ENCODE results near the gene IGF1. TPM values are rescaled to one million over a fixed set of nuclear protein-coding genes. Genes with fewer than 3 reads are reported as not detected.

Gene IGF1
- total RNA-seq, 2 experiments from 2014 or later = 0.10 to 0.19 TPM

GRCh38 chr12:102509123-102509626 lies 28.8 kb upstream of the IGF1 start:
- Mint-ChIP-seq H3K9me3 (no peaks in the 10 kb centered on the region), H3K36me3 (ENCODE audit: low read depth) (no peaks in the 10 kb centered on the region), H3K4me1 (no peaks in the 10 kb centered on the region), H3K27me3 (no peaks in the 10 kb centered on the region), H3K4me3 (no peak overlapping the region), H3K27ac (no peak overlapping the region)
- DNase-seq = no peak
- CTCF ChIA-PET = no interaction called here
- POLR2A ChIA-PET = no interaction called here

GRCh38 chr12:102508052-102508451 lies 27.7 kb upstream of the IGF1 start:
- Mint-ChIP-seq H3K9me3 (no peaks in the 10 kb centered on the region), H3K4me1 (no peaks in the 10 kb centered on the region), H3K27ac (no peak overlapping the region), H3K27me3 (peaks cover 4% of the 10 kb centered on the region), H3K4me3 (no peak overlapping the region), H3K36me3 (ENCODE audit: low read depth) (no peaks in the 10 kb centered on the region)
- POLR2A ChIA-PET = no interaction called here
- DNase-seq = no peak
- CTCF ChIA-PET = no interaction called here

GRCh38 chr12:102507301-102507700 lies 26.9 kb upstream of the IGF1 start:
- ChIA-PET CTCF (interaction anchor here (0.6 kb wide), 1 partner anchor 24 kb away, joined by 3 read pairs; no protein-coding TSS in a partner anchor), POLR2A (no interaction called here)
- no peak overlapping the region for H3K4me3 Mint-ChIP-seq
- DNase-seq = no peak
- no peaks in the 10 kb centered on the region for H3K9me3 Mint-ChIP-seq
- H3K4me1 Mint-ChIP-seq = no peaks in the 10 kb centered on the region
- H3K36me3 Mint-ChIP-seq (ENCODE audit: low read depth) = no peaks in the 10 kb centered on the region
- H3K27ac Mint-ChIP-seq = no peak overlapping the region
- H3K27me3 Mint-ChIP-seq = peaks cover 8% of the 10 kb centered on the region

DNA sequence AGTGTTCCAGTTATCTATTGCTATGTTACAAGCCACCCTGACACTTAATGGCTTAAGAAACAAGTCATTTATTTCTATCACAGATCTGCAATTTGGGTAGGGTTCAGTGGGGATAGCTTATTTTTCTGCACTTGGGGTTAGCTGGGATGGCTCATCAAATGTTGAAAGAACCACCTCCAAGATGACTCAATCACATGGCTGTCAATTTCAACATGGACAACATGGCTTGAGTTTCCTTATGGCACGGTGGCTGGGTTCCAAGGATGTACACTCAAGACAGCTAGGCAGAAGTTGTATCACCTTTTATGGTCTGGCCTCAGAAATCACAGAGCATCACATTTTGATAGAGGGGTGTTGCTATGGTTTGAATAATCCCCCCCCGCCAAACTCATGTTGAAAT lies 24.5 kb upstream of the IGF1 start:
- Mint-ChIP-seq H3K4me1 (no peaks in the 10 kb centered on the region), H3K36me3 (ENCODE audit: low read depth) (no peaks in the 10 kb centered on the region), H3K9me3 (no peaks in the 10 kb centered on the region), H3K27ac (no peak overlapping the region), H3K4me3 (no peak overlapping the region), H3K27me3 (peaks cover 19% of the 10 kb centered on the region)
- ChIA-PET POLR2A (no interaction called here), CTCF (no interaction called here)
- no peak for DNase-seq

GRCh38 chr12:102504280-102504679 lies 23.9 kb upstream of the IGF1 start:
- Mint-ChIP-seq H3K36me3 (ENCODE audit: low read depth) (no peaks in the 10 kb centered on the region), H3K27ac (no peak overlapping the region), H3K4me1 (no peaks in the 10 kb centered on the region), H3K27me3 (peaks cover 19% of the 10 kb centered on the region), H3K9me3 (no peaks in the 10 kb centered on the region), H3K4me3 (no peak overlapping the region)
- ChIA-PET POLR2A (no interaction called here), CTCF (no interaction called here)
- DNase-seq = no peak

DNA sequence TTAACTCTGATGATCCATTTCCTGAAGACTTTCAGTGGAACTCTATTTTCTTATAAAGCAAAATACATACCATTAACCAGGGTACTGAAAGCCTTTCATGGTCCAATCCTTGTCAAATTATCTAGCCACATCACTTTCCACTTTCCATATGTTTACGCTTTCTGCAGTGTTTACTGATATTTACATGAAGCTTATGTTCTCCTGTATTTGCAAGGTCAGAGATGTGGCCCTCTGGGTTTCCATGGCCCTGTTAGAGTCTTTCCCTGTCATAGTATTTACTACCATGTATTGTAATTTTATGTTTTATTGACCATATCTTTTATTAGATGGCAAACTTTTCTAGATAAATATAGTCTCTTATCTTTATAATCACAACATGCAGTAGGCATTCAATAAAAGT lies 23.5 kb upstream of the IGF1 start:
- no peaks in the 10 kb centered on the region for H3K36me3 Mint-ChIP-seq (ENCODE audit: low read depth)
- no peak for DNase-seq
- no peaks in the 10 kb centered on the region for H3K9me3 Mint-ChIP-seq
- no peak overlapping the region for H3K4me3 Mint-ChIP-seq
- POLR2A ChIA-PET = no interaction called here
- peaks cover 19% of the 10 kb centered on the region for H3K27me3 Mint-ChIP-seq
- H3K27ac Mint-ChIP-seq = no peak overlapping the region
- H3K4me1 Mint-ChIP-seq = no peaks in the 10 kb centered on the region
- CTCF ChIA-PET = no interaction called here

DNA sequence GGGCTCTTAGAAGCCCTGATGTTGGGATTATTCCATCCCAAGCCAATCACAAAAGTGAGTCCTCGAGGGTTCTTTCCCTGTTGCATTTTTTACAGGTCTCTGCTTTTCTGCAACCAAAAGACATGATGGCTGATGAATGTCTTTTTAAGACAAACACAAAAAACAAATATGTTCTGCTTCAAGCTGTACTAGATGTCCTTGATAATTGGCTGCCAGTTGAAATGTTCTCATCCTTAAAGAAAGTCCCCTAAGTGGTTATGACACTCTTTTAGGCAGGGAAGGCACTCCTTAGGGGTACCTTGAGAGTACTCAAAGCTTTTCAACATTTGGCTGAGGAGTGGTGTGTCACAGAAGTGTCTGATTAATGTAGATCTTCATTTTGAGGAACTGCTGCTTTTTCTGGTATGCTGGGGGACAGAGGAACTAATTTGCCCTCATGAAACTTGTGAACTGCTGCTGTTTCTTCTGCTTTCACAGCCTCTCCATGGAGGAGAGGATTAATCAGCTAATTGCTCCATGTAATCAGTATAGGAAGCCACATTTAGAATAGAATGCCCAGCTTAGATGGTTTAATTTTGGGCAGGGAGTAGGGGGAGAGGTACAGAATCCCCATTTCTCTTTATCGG lies 22.8 kb upstream of the IGF1 start:
- Mint-ChIP-seq H3K27me3 (peaks cover 19% of the 10 kb centered on the region), H3K4me1 (no peaks in the 10 kb centered on the region), H3K36me3 (ENCODE audit: low read depth) (no peaks in the 10 kb centered on the region), H3K4me3 (no peak overlapping the region), H3K27ac (no peak overlapping the region), H3K9me3 (no peaks in the 10 kb centered on the region)
- no peak for DNase-seq
- ChIA-PET CTCF (no interaction called here), POLR2A (no interaction called here)

DNA sequence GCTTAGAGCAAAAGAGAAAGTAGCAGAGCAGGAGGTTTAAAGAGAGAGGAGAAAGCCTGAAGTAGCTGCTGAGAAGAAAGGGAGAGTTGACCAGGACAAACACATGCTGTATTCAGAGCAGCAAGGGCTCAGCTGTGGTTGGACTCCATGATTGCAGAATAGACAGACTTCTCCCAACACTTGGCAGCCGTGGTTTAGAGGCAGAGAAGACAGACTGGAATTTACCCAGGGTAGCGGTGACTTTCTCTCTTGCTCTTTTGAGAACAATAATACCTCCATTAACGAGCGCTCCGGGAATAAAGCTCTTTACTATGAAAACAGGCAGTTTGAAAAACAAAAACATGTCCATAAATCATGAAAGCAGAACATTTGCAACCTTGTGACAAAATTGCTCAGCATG lies 21.4 kb upstream of the IGF1 start:
- peaks cover 19% of the 10 kb centered on the region for H3K27me3 Mint-ChIP-seq
- H3K4me1 Mint-ChIP-seq = no peaks in the 10 kb centered on the region
- CTCF ChIA-PET = no interaction called here
- H3K27ac Mint-ChIP-seq = no peak overlapping the region
- no peak overlapping the region for H3K4me3 Mint-ChIP-seq
- POLR2A ChIA-PET = no interaction called here
- no peak for DNase-seq
- no peaks in the 10 kb centered on the region for H3K36me3 Mint-ChIP-seq (ENCODE audit: low read depth)
- H3K9me3 Mint-ChIP-seq = no peaks in the 10 kb centered on the region

- H3K4me1 Mint-ChIP-seq = no peaks in the 10 kb centered on the region
- H3K9me3 Mint-ChIP-seq = peaks cover 4% of the 10 kb centered on the region
- POLR2A ChIA-PET = no interaction called here
- DNase-seq = no peak
- CTCF ChIA-PET = interaction anchor here (0.7 kb wide), 1 partner anchor 206 kb away, joined by 4 read pairs; no protein-coding TSS in a partner anchor
- H3K27me3 Mint-ChIP-seq = peaks cover 23% of the 10 kb centered on the region
- H3K36me3 Mint-ChIP-seq (ENCODE audit: low read depth) = no peaks in the 10 kb centered on the region
- no peak overlapping the region for H3K4me3 Mint-ChIP-seq
- H3K27ac Mint-ChIP-seq = no peak overlapping the region
Observed at GRCh38 chr12:102498471-102498870, 18.1 kb upstream of the IGF1 start.

DNA sequence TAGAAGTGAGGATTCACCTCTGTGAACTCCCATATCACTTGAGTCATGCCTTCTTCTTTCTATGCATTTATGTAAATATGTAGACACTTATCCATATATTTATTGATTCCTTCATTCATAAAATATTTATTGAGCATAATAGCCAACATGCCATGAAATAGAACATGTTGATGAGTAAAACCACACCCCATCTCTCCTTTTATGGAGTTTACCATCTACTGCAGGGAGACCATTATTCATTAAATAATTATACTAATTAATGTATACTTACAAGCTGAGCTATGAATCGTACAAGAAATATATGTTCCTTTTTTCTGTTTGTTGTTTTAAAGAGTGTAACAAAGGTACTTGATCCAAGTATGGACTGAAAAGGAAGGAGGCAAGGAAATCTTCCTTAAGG lies 17.4 kb upstream of the IGF1 start:
- POLR2A ChIA-PET = interaction anchor here (0.7 kb wide), 1 partner anchor 177 kb away, joined by 6 read pairs; no protein-coding TSS in a partner anchor
- Mint-ChIP-seq H3K27ac (no peak overlapping the region), H3K4me1 (no peaks in the 10 kb centered on the region), H3K27me3 (peaks cover 24% of the 10 kb centered on the region), H3K4me3 (no peak overlapping the region), H3K36me3 (ENCODE audit: low read depth) (no peaks in the 10 kb centered on the region), H3K9me3 (peaks cover 6% of the 10 kb centered on the region)
- CTCF ChIA-PET = interaction anchor here (0.6 kb wide), 1 partner anchor 1270 kb away, joined by 4 read pairs; no protein-coding TSS in a partner anchor
- no peak for DNase-seq

- H3K27me3 Mint-ChIP-seq = peaks cover 23% of the 10 kb centered on the region
- H3K36me3 Mint-ChIP-seq (ENCODE audit: low read depth) = no peaks in the 10 kb centered on the region
- peaks cover 6% of the 10 kb centered on the region for H3K9me3 Mint-ChIP-seq
- ChIA-PET POLR2A (no interaction called here), CTCF (interaction anchor here (1.1 kb wide), 1 partner anchor 12 kb away, joined by 3 read pairs; no protein-coding TSS in a partner anchor)
- H3K4me1 Mint-ChIP-seq = no peaks in the 10 kb centered on the region
- no peak for DNase-seq
- no peak overlapping the region for H3K27ac Mint-ChIP-seq
- H3K4me3 Mint-ChIP-seq = no peak overlapping the region
Observed at GRCh38 chr12:102496591-102496990, 16.2 kb upstream of the IGF1 start.

GRCh38 chr12:102487226-102487625 lies 6.9 kb upstream of the IGF1 start:
- ChIA-PET CTCF (interaction anchor here (0.9 kb wide), 1 partner anchor 8 kb away, joined by 3 read pairs; no protein-coding TSS in a partner anchor), POLR2A (no interaction called here)
- Mint-ChIP-seq H3K4me3 (no peak overlapping the region), H3K4me1 (peaks cover 24% of the 10 kb centered on the region), H3K36me3 (ENCODE audit: low read depth) (no peaks in the 10 kb centered on the region), H3K27me3 (peaks cover 21% of the 10 kb centered on the region), H3K9me3 (peaks cover 5% of the 10 kb centered on the region), H3K27ac (no peak overlapping the region)
- no peak for DNase-seq

DNA sequence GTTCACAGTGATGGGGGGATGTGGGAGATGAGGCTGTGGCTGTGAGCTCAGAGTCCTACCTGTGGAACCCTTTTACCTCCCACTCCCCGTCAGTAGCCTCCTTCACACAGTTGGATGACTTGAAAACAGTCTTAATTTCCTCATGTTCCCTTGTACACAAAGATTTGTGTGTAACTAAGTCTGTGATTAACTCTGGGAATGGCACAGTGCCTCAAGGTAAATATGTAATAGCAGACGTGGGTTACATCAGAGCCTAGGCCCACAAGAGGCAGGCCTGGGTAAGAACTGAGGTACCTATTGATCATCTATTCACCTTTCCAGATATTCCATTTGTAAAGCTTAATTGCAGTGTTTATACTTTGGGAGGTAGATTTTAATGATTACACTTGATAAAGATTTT lies 5.8 kb upstream of the IGF1 start:
- Mint-ChIP-seq H3K9me3 (peaks cover 8% of the 10 kb centered on the region), H3K27ac (no peak overlapping the region)
- CTCF ChIA-PET = no interaction called here

GRCh38 chr12:102484428-102484958 lies 4.1 kb upstream of the IGF1 start:
- H3K9me3 Mint-ChIP-seq = peaks cover 3% of the 10 kb centered on the region
- POLR2A ChIA-PET = no interaction called here
- H3K4me3 Mint-ChIP-seq = peak overlapping the region; percentile 31
- no peaks in the 10 kb centered on the region for H3K36me3 Mint-ChIP-seq (ENCODE audit: low read depth)
- CTCF ChIA-PET = interaction anchor here (0.6 to 4.5 kb wide), 7 partner anchors 12 to 580 kb away, joined by 3 to 16 read pairs (median 3); no protein-coding TSS in a partner anchor
- peaks cover 28% of the 10 kb centered on the region for H3K4me1 Mint-ChIP-seq
- H3K27ac Mint-ChIP-seq = peak overlapping the region; percentile 84
- H3K27me3 Mint-ChIP-seq = no peaks in the 10 kb centered on the region
- peak; percentile 61 for DNase-seq

More for the DNA sequence above, 5.8 kb upstream of the IGF1 start:
- no peaks in the 10 kb centered on the region for H3K36me3 Mint-ChIP-seq (ENCODE audit: low read depth)
- no peak overlapping the region for H3K4me3 Mint-ChIP-seq
- no peak for DNase-seq
- H3K27me3 Mint-ChIP-seq = peaks cover 12% of the 10 kb centered on the region
- POLR2A ChIA-PET = no interaction called here
- peaks cover 28% of the 10 kb centered on the region for H3K4me1 Mint-ChIP-seq

Measured in activated CD4-positive, alpha-beta T cell treated with anti-CD3 and anti-CD28 coated beads, Interleukin-2, amount 10 ng/mL, durations not matched to agents 7 days and 5 days (primary cell).